Medulla oblongata (tissue), 1 donor: ENCODE measurements around the gene UQCRC2.
"Not testable (repeated sequence)": the region's sequence is repeated elsewhere in the genome, so short reads cannot be mapped to it uniquely, and the experiment has no call there.

ENCODE experiments used
- DNase-seq: peaks from one replicate; pipeline ENCODE4 v3.0.0-alpha.2; 2015; ENCODE audit errors: extremely low spot score

UQCRC2 gene

GRCh38 chr16:22010902-22011301 lies 57.7 kb downstream of the UQCRC2 start:
- no peak for DNase-seq

- DNase-seq = no peak
These were observed 59.1 kb downstream of the UQCRC2 start for GRCh38 chr16:22012241-22012640.

DNA sequence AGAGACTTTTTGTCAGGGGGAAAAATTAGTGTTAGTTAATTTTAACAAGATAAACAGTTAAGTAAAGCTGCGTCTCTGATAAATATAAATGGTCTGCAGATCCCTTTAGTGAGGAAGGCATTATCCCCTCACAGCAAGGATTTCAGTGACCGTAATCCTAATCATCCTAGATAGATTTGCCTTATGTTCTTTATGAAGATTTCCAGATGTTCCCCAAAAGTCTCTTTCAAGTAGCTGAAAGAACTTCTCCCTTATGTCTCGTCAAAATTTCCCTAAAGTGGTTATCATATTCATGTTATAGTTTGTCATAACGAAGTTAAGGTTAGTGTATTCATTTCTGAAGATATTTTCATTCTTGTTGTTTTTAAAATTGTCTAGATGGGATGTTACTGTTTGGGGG lies 60.3 kb downstream of the UQCRC2 start:
- DNase-seq = no peak

- DNase-seq = no peak
These were observed 61.2 kb downstream of the UQCRC2 start for GRCh38 chr16:22014271-22014873.

DNA sequence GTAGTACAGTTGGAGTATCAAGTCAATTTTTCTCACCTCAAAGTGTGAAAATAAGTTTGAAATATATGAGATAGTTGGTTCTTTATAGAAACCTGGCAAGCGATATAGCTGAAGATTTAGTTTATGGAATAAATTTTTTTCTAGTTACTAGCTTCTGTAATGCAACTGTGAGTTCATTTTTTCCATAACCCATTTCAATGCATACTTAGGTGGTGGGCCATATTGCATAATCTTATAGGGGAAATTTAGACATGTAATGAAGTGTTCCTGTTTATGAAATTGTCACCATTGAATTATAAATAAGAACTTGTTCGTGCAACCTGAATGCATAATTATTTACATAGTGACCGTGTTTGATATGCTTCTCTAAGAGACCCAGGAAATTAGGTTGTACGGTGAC lies 63.8 kb downstream of the UQCRC2 start:
- DNase-seq = no peak

- DNase-seq = no peak
These were observed 65.4 kb downstream of the UQCRC2 start for GRCh38 chr16:22018559-22018958.

DNA sequence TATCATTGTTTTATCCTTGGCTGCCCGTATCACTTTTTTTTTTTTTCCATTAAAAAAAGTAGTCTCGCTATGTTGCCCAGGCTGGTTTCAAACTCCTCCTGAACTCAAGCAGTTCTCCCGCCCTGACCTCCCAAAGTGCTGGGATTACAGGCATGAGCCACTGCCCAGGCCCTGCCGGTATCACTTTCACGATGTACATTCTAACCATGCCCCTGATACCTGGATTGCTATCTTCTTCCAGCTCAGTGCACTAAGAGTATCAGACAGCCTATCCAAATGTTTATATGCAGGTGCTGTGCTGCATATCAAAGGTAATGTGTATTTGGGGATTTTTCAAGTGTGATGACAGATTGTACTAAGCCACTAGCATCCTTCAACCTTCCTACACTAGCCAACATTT lies 69.0 kb downstream of the UQCRC2 start:
- DNase-seq = no peak

GRCh38 chr16:22023505-22023904 lies 70.3 kb downstream of the UQCRC2 start:
- no peak for DNase-seq

GRCh38 chr16:22024785-22025184 lies 71.6 kb downstream of the UQCRC2 start:
- not testable (repeated sequence) for DNase-seq

DNA sequence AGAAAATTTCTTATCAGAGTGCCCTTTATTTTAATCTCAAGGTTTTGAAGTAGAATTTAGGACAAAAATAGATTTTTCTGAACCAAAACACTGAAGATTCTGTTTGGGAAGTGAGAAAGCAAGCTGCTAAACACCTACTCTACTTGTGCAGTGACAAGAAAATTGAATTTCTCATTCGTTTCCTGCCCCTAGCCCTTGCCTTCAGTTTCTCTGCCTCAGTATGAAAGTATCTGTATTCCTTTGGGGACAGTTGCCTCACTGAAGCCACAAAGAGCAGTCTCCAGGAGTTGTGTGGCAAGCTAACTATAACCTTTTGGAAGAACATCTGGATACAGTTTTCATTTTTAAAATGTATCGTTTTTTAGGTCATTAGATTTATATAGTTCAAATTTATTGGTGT lies 74.5 kb downstream of the UQCRC2 start:
- no peak for DNase-seq

GRCh38 chr16:22029632-22030031 lies 76.5 kb downstream of the UQCRC2 start:
- no peak for DNase-seq

GRCh38 chr16:22030087-22030812 lies 77.1 kb downstream of the UQCRC2 start:
- no peak for DNase-seq

GRCh38 chr16:22031483-22032083 lies 78.4 kb downstream of the UQCRC2 start:
- DNase-seq = no peak
